ENCODE data around the gene OASL. TPM values are rescaled to one million over a fixed set of nuclear protein-coding genes. Genes with fewer than 3 reads are reported as not detected.

OASL gene, protein sequence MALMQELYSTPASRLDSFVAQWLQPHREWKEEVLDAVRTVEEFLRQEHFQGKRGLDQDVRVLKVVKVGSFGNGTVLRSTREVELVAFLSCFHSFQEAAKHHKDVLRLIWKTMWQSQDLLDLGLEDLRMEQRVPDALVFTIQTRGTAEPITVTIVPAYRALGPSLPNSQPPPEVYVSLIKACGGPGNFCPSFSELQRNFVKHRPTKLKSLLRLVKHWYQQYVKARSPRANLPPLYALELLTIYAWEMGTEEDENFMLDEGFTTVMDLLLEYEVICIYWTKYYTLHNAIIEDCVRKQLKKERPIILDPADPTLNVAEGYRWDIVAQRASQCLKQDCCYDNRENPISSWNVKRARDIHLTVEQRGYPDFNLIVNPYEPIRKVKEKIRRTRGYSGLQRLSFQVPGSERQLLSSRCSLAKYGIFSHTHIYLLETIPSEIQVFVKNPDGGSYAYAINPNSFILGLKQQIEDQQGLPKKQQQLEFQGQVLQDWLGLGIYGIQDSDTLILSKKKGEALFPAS
- total RNA-seq = 1.1 TPM in 2 replicates

GRCh38 chr12:121038861-121039668, at the start of gene OASL:
Gene OASL, minus strand, starts transcription at chr12:121039246. Its CDS starts 275 bp downstream, at chr12:121038971.

GRCh38 chr12:121015825-121016766, 22.9 kb downstream of the OASL start, which contains the start of gene C12orf43:
Gene C12orf43, minus strand, starts transcription at chr12:121016487. Its CDS starts 13 bp downstream, at chr12:121016474.

DNA sequence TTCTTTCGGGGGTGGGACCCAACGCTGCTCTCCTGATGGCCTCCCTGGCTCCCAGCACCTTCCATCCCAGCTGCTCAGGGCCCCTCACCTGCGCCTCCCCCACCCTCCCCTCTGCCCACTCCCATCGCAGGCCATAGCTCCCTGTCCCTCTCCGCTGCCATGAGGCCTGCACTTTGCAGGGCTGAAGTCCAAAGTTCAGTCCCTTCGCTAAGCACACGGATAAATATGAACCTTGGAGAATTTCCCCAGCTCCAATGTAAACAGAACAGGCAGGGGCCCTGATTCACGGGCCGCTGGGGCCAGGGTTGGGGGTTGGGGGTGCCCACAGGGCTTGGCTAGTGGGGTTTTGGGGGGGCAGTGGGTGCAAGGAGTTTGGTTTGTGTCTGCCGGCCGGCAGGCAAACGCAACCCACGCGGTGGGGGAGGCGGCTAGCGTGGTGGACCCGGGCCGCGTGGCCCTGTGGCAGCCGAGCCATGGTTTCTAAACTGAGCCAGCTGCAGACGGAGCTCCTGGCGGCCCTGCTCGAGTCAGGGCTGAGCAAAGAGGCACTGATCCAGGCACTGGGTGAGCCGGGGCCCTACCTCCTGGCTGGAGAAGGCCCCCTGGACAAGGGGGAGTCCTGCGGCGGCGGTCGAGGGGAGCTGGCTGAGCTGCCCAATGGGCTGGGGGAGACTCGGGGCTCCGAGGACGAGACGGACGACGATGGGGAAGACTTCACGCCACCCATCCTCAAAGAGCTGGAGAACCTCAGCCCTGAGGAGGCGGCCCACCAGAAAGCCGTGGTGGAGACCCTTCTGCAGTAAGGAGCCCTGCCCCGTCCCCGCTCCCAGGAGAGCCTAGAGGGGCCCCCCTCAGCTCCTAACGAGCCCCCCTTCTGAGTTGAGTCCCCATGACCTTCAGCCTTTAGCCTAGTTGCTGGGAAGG, 60.5 kb downstream of the OASL start, which contains the start of gene HNF1A:
Gene HNF1A, plus strand, starts transcription at position 248 of the 924 bp plus-strand sequence. Its CDS starts 226 bp downstream, at position 474.

Other genes starting within 250 kb of the OASL start
- gene SPPL3, start 134.9 kb downstream of the OASL start, total RNA-seq = 8.5 and 15.5 TPM in 2 replicates
- gene HNF1A, start 60.7 kb downstream of the OASL start, total RNA-seq = not detected in 2 replicates
- 7.6 and 20.6 TPM in 2 replicates for gene C12orf43, start 22.8 kb downstream of the OASL start, total RNA-seq
- 0.16 and 0.34 TPM in 2 replicates for gene P2RX7, start 93.6 kb upstream of the OASL start, total RNA-seq
- gene P2RX4, start 170.9 kb upstream of the OASL start, total RNA-seq = 13.7 and 16.5 TPM in 2 replicates

All from hair follicular keratinocyte (primary cell).